GM10248 (cell line): Measurements from ENCODE around the gene PEX16.

Experiments used
- CTCF ChIA-PET: fragments of 300-600 bp; sonication (Branson Sonifier 250); formaldehyde crosslinking; extraction: SDS; loops from one replicate; lab custom pipeline; 2021; ENCODE audit warnings: antibody characterized with exemption; lab: Yijun Ruan, JAX
- POLR2A ChIA-PET: fragments of 350-650 bp; sonication (Branson Sonifier 250); formaldehyde crosslinking; extraction: SDS; loops from one replicate; lab custom pipeline; 2020; ENCODE audit warnings: antibody characterized with exemption; lab: Yijun Ruan, JAX
- DNase-seq: peaks from one replicate; pipeline ENCODE4 v3.0.0; 2012; ENCODE audit errors: extremely low spot score
- TF ChIP-seq, protein P1 (sequence below): IDR thresholded peaks from 2 replicates; pipeline ENCODE4 v1.5.1; 2012; ENCODE audit warnings: mild to moderate bottlenecking, low read depth; ENCODE audit errors: extremely low read depth, missing control alignments, control extremely low read depth

The PEX16 gene

DNA sequence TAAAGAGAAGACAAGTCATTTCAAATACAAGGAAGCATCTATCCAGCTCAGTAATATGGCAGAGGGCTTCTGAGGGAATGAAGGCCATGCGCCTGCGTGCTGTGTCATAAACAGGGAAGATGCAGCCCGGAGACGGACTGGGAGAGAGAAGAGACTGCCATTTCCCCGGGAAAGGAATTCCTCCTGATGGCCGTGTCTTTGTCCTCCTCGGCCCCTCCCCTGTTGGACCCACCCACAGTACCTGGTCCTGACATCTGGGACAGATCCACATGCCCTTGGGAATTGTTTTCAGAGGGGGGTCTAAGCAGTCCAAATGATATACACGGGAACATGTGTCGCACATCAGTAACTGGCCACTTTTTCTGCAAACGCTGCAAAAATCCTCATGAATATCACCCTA lies 20.2 kb upstream of the PEX16 start:
- TF ChIP-seq, protein P1, sequence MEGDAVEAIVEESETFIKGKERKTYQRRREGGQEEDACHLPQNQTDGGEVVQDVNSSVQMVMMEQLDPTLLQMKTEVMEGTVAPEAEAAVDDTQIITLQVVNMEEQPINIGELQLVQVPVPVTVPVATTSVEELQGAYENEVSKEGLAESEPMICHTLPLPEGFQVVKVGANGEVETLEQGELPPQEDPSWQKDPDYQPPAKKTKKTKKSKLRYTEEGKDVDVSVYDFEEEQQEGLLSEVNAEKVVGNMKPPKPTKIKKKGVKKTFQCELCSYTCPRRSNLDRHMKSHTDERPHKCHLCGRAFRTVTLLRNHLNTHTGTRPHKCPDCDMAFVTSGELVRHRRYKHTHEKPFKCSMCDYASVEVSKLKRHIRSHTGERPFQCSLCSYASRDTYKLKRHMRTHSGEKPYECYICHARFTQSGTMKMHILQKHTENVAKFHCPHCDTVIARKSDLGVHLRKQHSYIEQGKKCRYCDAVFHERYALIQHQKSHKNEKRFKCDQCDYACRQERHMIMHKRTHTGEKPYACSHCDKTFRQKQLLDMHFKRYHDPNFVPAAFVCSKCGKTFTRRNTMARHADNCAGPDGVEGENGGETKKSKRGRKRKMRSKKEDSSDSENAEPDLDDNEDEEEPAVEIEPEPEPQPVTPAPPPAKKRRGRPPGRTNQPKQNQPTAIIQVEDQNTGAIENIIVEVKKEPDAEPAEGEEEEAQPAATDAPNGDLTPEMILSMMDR = no peak
- CTCF ChIA-PET = interaction anchor here (1.0 to 1.2 kb wide), 2 partner anchors 14 to 27 kb away, joined by 3 to 5 read pairs; no protein-coding TSS in a partner anchor
- no peak for DNase-seq
- POLR2A ChIA-PET = no interaction called here

DNA sequence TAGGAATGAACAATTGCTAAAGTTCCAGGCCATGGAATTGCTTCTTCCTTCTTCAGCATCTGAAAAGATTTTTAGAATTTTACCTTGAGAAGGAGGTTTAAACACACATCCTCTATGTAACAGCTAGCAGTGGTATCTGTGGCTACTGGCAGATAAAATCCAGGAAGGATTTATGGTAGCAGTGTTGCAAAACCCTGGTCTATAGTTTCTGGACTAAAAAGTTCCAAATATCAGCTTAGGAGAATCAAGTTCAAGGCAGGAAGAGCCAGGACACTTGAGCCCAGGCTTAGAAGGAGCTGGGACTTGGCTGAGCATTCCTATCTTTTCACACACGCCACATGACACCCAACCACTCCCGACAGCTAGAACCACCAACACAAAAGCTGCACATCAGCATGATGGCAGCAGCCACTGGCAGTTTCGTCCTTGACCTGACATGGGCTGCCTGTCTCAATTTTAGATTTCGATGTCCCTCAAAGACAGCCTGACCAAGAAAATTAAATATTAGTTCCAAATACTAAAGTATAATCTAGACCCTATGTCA lies 18.9 kb upstream of the PEX16 start:
- ChIA-PET CTCF (interaction anchor here (0.8 to 4.0 kb wide), 3 partner anchors 10 to 29 kb away, joined by 3 to 23 read pairs (median 4); no protein-coding TSS in a partner anchor), POLR2A (no interaction called here)
- no peak for DNase-seq
- TF ChIP-seq, protein P1 = no peak

DNA sequence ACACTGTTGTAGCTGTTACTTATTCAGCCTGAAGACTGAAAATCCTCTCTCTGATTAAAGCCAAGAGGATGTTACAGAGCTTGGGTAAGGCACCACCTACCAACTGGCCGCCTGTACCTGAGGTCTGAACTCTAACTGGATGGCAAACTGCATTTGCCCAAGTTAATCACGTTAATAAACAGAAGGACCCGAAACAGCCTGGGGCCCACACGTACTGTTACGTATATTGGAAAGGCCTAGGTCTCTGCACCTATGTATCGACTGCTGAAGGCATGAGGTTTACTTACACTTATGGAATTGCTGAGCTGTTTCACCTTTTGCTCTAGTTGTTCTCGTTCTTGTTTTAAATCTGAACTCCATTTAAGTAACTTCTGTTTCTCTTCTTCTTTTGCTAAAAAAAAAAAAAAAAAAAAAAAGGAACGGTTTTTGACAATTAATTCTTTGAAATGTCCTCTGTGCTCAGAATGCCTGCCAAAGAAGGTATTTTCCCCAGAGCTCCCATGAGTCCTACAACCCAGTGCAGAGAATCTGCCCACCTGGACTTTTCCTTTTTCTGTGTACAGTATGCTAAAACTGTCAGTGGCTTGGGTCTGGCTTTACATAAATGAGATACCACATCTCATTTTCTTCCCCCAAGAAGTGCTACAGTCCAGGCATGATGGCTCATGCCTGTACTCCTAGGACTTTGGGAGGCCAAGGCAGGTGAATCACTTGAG lies 17.8 kb upstream of the PEX16 start:
- CTCF ChIA-PET = interaction anchor here (4.0 kb wide), 1 partner anchor 30 kb away, joined by 23 read pairs; no protein-coding TSS in a partner anchor
- no peak for DNase-seq
- POLR2A ChIA-PET = interaction anchor here (0.6 to 0.7 kb wide), 2 partner anchors 12 to 1904 kb away, joined by 5 read pairs; no protein-coding TSS in a partner anchor
- TF ChIP-seq, protein P1 = no peak

DNA sequence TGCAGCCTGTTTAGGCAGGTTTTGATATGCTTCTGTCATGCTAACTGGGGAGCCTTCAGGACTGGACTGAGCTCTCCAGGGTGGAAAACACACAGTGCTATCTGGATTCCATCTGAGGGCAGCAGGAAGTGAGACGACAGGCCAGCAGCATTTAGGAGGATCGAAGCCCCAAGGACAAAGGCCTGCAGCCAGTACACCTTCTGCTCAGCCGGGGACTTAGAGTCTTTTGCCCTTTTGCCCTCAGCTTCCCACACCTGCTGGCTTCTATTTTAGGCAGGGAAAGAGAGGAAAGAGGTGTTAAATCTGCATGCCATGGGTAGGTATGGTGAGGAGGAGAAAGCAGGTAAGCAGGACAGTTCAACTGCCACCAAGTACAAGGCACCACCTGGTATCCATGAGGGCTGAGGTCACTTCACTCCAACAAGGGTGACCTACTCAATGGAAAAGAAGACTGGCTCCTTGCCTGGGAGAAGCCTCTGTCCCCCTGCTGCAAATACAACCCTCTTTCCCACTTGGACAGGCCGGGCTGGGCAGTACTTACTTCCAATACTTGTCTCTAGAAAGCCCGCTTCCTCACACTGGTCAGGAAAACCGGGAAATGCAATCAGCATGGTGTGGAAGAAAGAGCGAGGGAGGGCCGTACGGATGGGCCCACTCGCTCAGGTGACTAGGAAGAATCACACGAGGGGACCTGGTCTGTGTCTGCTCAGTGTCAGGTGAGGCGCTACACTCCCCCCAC lies 17.1 kb upstream of the PEX16 start:
- CTCF ChIA-PET = interaction anchor here (4.0 kb wide), 1 partner anchor 30 kb away, joined by 23 read pairs; no protein-coding TSS in a partner anchor
- POLR2A ChIA-PET = interaction anchor here (0.6 to 0.7 kb wide), 2 partner anchors 11 to 1905 kb away, joined by 5 read pairs; no protein-coding TSS in a partner anchor
- TF ChIP-seq, protein P1 = no peak
- no peak for DNase-seq

DNA sequence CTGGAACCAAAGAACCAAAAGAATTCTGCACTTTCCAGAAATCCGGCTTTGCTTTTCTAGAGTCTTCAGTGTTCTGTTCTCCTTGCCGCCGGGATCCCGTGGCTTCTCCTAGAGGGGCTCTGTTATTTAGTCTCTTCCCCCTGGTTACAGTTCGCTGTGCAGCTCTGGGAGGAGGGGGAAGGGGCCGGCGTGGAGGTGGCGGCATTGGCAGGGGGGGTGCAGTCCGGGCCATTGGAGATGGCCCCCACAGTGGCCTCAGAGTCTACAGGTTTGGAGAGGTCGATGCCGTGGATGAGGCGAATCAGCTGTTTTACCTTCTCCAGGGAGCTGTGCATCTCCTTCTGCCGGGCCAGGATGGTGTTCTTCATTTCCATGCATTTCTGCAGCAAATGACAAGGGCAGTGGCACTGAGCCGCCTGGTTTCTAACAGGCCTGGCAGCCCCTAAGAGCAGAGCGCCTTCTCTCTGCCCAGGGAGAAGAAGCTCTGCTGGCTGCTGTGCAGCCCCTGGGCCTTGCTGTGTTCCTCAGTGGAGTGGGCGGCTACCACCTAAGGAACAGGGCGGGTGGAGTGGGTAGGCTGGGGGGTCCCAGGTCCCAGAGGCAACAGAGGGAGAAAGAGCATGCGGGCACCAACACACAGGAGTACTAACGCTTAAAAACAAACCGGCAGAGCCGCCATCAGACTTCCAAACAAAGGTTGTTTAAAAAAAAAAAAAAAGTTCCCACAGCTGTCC lies 16.3 kb upstream of the PEX16 start:
- TF ChIP-seq, protein P1 = no peak
- CTCF ChIA-PET = interaction anchor here (4.0 kb wide), 1 partner anchor 31 kb away, joined by 23 read pairs; no protein-coding TSS in a partner anchor
- POLR2A ChIA-PET = no interaction called here
- DNase-seq = no peak
